GM03348 (cell line): ENCODE measurements around the gene DES.
"Not testable (repeated sequence)": the region's sequence is repeated elsewhere in the genome, so short reads cannot be mapped to it uniquely, and the experiment has no call there.

Experiments
- DNase-seq: peaks from one replicate; pipeline ENCODE4 v3.0.0; 2012; ENCODE audit warnings: low spot score

Gene DES

DNA sequence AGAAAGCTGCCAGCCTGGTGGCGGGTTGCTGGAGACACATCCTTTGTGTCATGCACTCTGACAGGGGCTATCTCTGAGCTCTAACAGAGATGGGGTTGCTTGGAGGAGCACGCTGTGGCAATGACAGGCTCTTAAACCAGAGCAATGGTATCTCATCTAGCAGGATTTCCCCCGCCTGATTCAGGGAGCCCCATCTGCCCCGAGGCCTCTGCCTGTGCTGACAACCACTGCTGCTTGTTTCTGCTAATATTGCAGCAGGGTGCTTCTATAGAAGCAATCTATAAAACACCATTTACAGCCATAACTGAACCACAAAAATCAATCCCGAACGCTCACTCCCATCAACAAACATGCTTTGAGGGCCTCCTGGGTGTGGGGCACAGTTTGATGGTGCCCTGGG is 17.6 kb upstream of the DES start:
- DNase-seq, result no peak

DNA sequence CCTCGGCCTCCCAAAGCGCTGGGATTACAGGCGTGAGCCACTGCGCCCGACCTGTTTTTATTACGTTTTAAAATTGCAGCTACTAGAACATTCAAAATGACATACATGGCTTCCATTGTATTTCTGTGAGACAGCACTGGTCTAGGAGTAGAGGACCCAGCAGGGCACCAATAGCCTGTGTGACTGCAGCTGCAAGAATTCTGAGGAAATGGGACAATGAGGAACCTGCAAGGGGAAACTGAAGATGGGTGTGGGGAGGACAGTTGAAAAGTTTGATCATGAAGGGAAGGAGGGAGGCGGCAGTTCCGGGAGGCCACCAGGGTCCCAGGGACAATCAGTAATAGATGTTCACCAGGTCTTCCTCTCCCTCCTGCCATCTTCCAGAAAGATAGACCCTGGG is 16.6 kb upstream of the DES start:
- no peak for DNase-seq

- DNase-seq, result peak; percentile 87
These were observed 15.3 kb upstream of the DES start for GRCh38 chr2:219402665-219403515.

DNA sequence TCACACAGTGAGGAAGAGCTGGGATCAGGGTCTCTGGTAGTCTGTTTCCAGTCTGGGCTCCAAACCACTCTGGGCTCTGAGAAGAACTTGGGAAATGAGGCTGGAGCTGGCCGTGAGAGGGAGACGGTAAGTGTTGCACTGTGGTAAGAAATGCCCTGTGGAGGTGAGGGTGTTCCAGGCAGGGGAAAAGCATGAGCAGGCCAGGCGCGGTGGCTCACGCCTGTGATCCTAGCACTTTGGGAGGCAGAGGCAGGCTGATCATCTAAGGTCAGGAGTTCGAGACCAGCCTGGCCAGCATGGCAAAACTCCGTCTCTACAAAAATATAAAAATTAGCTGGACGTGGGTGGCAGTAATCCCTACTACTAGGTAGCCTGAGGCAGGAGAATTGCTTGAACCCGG is 14.3 kb upstream of the DES start:
- DNase-seq, result no peak

DNA sequence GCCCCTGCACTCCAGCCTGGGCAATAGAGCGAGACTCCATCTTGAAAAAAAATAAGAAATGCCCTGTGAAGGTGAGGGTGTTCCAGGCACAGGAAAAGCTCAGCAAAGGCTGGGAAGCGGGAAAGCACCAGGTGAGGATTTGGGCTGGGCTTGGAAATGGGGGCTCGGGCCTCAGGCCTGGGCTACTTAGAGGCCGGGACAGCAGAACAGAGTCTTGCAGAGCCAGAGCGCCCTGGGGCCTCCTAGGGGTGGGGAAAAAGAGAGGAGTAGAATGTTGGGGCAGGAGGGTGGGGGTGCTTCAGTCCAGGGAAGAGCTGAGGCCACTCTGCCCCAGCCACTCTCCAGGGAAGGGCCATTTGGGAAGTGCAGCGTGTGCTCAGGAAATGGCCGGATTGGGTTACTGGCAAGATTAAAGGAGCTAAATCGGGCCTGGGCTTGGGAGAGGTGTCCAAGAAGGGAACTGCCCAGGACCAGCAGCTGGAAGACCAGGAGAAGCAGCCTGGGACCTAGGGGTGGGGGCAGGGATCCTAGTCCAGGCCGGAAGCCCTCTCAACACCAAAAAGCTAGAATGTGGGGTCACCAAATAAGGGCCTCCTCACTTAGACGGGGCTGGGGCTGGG is 13.8 kb upstream of the DES start:
- DNase-seq, result no peak

- DNase-seq, result no peak
These were observed 13.2 kb upstream of the DES start for GRCh38 chr2:219404954-219405353.

- no peak for DNase-seq
These were observed 12.7 kb upstream of the DES start for GRCh38 chr2:219405451-219405850.

GRCh38 chr2:219405958-219406860 is 12.0 kb upstream of the DES start:
- no peak for DNase-seq

DNA sequence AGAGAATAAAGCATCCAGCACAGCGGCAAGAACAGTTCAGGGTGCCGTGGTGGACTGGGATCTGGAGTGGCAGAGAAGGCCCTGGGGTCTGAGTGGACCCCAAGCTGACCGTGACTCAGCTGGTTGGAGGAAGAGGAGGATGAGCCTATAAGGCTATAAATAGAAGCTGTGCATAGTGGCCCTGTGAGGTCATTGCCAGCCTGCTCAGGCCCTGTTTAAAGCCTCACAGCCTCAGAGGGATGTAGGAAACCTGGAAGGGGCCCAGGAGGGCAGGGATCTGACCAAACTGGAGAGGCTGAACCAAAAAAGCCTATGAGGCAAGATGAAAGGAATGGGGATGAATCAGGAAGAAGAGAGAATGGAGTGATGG is 11.3 kb upstream of the DES start:
- peak; percentile 91 for DNase-seq

DNA sequence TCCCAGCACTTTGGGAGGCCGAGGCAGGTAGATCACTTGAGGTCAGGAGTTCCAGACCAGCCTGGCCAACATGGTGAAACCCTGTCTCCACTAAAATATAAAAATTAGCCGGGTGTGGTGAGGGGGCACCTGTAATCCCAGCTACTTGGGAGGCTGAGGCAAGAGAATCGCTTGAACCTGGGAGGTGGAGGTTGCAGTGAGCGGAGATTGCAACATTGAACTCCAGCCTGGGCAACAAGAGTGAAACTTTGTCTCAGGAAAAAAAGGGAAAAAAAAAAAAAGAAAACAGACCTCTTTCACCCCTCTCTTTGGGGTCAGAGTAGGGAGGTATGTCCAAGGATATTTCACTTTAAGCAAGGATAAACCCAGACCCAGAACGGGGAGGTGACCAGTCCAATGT is 10.8 kb upstream of the DES start:
- not testable (repeated sequence) for DNase-seq

DNA sequence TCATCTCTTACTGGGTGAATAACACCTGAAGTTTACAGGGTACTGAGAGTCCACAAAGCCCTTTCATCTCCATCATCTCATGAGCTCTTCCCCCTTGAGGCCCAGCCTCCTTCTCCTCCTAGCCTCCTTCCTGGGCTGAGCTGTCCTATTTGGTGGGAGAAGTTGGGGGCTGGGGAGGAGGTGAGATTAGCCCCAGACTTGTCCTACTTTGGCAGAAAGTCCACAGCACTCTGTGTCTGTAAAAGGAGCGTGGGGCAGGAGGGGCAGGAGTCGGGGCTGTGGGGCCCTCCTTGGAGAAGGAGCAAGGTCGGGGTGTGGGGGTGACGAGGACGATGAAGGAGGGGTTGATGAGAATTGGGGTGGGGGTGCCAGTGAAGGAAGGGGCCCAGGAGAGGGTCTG is 10.0 kb upstream of the DES start:
- no peak for DNase-seq

GRCh38 chr2:219408631-219409030 is 9.5 kb upstream of the DES start:
- DNase-seq, result no peak

- DNase-seq, result no peak
These were observed 8.6 kb upstream of the DES start for GRCh38 chr2:219409619-219410018.

DNA sequence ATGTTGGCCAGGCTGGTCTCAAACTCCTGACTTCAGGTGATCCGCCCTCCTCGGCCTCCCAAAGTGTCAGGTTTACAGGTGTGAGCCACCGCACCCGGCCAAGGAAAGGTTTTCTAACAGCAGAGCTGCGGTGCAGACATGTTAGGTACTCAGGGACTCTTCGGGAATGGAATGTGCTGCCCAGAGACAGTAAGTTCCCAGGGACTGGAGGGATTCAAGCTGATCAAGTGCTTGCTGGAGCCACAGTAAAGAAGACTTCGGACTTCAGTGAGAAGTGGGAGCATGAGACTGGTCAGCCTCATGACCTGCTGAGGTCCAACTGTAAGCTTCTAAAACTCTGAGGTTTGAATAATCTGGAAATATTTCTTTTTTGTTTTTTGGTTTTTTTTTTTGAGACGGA is 7.8 kb upstream of the DES start:
- DNase-seq, result no peak

GRCh38 chr2:219414857-219415256 is 3.3 kb upstream of the DES start:
- no peak for DNase-seq

DNA sequence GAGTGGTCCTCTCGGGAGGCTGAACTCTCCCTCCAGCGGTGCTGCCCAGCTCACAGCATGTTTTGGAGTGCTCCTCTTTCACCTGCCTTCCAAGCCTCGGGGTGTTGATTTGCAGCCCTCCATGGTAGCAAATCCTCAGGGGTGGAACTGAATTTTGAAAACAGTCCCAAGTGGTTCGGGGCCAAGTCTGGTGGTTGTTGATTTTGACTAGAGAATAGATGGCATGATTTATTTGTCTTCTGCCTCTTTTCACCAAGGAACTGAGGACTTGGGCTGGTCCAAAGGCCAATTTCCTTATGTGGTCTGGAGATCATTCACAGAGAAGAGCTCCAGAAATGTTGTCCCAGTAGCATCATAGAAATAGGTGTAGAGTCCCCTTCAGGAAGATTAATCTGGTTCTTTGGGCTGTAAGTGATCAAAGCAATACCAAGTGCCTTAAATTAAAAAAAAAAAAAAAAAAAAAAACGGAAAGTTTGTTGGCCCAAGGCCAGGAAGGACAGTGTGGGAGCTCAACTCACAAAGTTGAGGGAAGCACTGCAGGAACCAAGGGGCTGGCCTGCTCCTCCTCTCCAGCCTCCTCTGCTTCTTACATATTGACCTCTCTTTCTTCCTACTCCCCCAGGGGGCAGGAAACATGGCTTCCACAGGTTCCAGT is 2.5 kb upstream of the DES start:
- no peak for DNase-seq

DNA sequence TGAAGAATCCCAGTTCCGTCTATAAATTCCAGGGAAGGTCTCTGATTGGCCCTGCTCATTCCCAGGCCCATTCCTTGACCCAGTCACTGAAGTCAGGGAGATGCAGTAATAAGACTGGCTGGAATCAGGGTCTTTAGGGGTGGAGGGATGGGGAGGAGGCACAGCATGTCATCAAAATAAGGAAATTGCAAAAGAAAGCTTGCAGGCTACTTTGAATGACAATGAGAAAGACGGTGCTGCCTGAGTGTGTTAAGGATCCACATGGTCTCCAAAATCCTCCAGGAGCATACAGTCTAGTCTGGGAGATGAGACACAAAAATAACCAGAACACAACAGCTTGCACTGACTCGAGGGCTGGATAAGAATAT is 2.0 kb upstream of the DES start:
- no peak for DNase-seq

DNA sequence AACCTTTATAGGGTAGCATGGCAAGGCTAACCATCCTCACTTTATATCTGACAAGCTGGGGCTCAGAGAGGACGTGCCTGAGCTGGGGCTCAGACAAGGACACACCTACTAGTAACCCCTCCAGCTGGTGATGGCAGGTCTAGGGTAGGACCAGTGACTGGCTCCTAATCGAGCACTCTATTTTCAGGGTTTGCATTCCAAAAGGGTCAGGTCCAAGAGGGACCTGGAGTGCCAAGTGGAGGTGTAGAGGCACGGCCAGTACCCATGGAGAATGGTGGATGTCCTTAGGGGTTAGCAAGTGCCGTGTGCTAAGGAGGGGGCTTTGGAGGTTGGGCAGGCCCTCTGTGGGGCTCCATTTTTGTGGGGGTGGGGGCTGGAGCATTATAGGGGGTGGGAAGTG is 1.2 kb upstream of the DES start:
- DNase-seq, result no peak

DNA sequence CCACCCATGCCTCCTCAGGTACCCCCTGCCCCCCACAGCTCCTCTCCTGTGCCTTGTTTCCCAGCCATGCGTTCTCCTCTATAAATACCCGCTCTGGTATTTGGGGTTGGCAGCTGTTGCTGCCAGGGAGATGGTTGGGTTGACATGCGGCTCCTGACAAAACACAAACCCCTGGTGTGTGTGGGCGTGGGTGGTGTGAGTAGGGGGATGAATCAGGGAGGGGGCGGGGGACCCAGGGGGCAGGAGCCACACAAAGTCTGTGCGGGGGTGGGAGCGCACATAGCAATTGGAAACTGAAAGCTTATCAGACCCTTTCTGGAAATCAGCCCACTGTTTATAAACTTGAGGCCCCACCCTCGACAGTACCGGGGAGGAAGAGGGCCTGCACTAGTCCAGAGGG is 803 bp upstream of the DES start:
- no peak for DNase-seq

DNA sequence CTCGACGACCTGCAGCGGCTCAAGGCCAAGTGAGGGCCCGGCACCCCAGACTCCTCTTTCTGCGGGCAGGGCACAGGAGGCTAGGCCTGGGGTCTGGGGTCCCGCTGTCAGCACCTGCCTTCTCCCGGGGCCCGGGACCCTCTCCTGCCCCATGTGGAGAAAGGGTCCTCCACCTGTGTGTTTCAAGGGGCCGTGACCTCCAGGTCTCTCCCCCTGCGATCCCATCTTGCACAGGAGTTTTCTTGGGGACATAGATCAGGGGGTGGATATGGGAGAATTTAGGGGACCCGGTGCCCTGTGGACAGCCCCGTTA is 791 bp downstream of the DES start:
- no peak for DNase-seq

GRCh38 chr2:219419331-219420197 is 1.4 kb downstream of the DES start:
- no peak for DNase-seq

DNA sequence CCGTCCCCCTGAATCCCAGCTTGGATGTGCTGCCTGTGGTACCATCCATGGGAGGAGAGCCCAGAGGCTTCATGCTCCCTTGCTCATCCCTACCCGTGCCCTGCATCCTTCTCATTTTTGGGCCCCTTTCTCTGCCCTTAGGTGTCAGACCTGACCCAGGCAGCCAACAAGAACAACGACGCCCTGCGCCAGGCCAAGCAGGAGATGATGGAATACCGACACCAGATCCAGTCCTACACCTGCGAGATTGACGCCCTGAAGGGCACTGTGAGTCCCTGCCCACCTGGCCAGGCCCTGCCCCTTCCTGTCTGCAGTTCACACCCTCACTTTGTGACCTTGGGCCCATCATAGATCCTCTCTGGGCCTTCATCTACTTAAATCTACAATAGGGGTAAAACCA is 2.5 kb downstream of the DES start:
- no peak for DNase-seq
